Natural killer cell treated with Interleukin-12 subunit alpha and Interleukin-12 subunit beta and Interleukin-15 and Interleukin-18, amount 100 ng/mL, for 72 hours (primary cell): ENCODE measurements around the gene FAAP100. TPM values are rescaled to one million over a fixed set of nuclear protein-coding genes. Genes with fewer than 3 reads are reported as not detected.

Experiments
- ATAC-seq, 2 donors: fragments of 150-1000 bp; cut with Tn5 transposase in 1 of 2; sonication (Bioruptor Pico), chemical (Tn5 transposase) in 1 of 2; 2 replicates each; pipeline ENCODE4 v1.10.0; 2021
- DNase-seq: peaks from one replicate; pipeline ENCODE4 v3.0.0; 2022; ENCODE audit warnings: low spot score
- H3K27ac Mint-ChIP-seq, 2 donors: 1 replicate in 1 of 2; 2 replicates in 1 of 2; pipeline ENCODE4 v1.8.0; 2022; ENCODE audit warnings: mixed read lengths in 2 of 2, mild to moderate bottlenecking in 1 of 2, moderate library complexity in 1 of 2
- H3K27me3 Mint-ChIP-seq, 2 donors: 1 replicate in 1 of 2; 2 replicates in 1 of 2; pipeline ENCODE4 v1.8.0; 2022; ENCODE audit warnings: mixed read lengths in 2 of 2
- H3K36me3 Mint-ChIP-seq: one replicate; pipeline ENCODE4 v1.8.0; 2022; ENCODE audit warnings: mixed read lengths
- H3K4me1 Mint-ChIP-seq, 2 donors: 1 replicate in 1 of 2; 2 replicates in 1 of 2; pipeline ENCODE4 v1.8.0; 2022; ENCODE audit warnings: low read depth in 2 of 2, mixed read lengths in 2 of 2, mild to moderate bottlenecking in 1 of 2
- H3K4me3 Mint-ChIP-seq: one replicate; pipeline ENCODE4 v1.8.0; 2022; ENCODE audit warnings: mixed read lengths
- H3K9me3 Mint-ChIP-seq: 2 replicates; pipeline ENCODE4 v1.8.0; 2022; ENCODE audit warnings: mixed read lengths
- total RNA-seq, 2 donors: library from RNA; stranded (reverse); gene quantifications; one replicate each; pipeline ENCODE4 v1.2.3, GENCODE V29; 2022

The FAAP100 gene
- total RNA-seq, 2 donors from 2014 or later, result 35.5 to 76.6 TPM

- peak; percentile 18 for DNase-seq
- Mint-ChIP-seq H3K36me3 (peaks cover 5% of the 10 kb centered on the region), H3K27ac (no peak overlapping the region), H3K4me1 (no peaks in the 10 kb centered on the region), H3K27me3 (no peaks in the 10 kb centered on the region), H3K9me3 (no peaks in the 10 kb centered on the region), H3K4me3 (no peak overlapping the region)
- no peak for ATAC-seq
Observed at GRCh38 chr17:81568416-81568815, 16.3 kb upstream of the FAAP100 start.

DNA sequence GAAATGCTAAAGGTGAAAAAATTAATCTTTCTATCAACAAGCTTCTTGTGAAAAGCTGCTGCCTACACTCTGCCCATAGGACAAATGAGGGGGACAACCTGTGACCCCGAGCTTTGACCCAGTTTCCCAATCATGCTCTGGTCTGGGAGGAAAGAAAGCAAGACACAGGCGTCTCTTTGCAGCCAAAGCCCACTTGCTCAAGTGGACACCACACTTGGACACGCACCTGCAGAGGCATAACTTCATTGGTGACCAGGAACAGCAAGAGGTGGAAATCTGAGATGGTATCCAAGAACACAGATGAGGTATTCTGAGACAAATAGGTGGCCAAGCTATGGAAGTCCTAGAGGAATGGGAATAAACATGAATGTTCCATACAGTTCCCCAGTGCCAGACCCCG lies 15.0 kb upstream of the FAAP100 start:
- Mint-ChIP-seq H3K4me1 (no peaks in the 10 kb centered on the region), H3K27me3 (no peaks in the 10 kb centered on the region), H3K36me3 (peaks cover 5% of the 10 kb centered on the region), H3K4me3 (no peak overlapping the region), H3K27ac (no peak overlapping the region), H3K9me3 (no peaks in the 10 kb centered on the region)
- ATAC-seq, result no peak
- no peak for DNase-seq

DNA sequence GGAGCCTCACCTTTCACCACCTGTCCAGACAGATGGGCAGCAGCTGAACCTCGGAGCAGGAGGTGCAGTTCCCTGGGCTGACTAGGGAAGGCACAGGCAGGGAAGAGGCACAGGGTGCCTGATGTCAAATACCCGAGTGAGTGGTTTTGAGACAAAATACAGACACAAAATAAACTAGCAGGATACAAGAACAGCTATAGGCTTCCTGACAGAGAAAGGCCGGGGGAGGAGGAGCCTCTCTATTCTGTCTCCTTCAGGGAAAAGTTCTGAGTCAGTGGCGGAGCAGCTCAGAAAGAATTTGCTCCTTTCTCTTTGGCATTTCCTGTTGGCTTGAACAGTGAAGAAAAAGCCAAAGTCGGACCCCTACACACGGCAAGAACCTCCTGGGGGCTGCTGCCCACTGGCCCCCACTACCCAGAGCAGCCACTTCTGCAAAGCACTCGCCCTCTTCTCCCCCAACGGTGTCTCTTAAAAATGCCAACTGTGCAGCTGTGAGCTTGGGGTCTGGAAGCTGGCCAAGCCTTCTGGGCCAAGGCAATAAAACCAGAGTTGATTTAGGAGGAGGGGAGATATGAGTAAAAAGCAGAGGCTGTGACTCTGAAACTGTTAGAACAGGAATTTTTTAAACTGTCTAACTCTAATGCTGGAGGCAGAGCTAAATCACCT lies 14.4 kb upstream of the FAAP100 start:
- no peaks in the 10 kb centered on the region for H3K27me3 Mint-ChIP-seq
- no peaks in the 10 kb centered on the region for H3K9me3 Mint-ChIP-seq
- H3K36me3 Mint-ChIP-seq, result peaks cover 5% of the 10 kb centered on the region
- no peak overlapping the region for H3K27ac Mint-ChIP-seq
- no peaks in the 10 kb centered on the region for H3K4me1 Mint-ChIP-seq
- DNase-seq (peak; percentile 22), ATAC-seq (no peak)
- no peak overlapping the region for H3K4me3 Mint-ChIP-seq

DNA sequence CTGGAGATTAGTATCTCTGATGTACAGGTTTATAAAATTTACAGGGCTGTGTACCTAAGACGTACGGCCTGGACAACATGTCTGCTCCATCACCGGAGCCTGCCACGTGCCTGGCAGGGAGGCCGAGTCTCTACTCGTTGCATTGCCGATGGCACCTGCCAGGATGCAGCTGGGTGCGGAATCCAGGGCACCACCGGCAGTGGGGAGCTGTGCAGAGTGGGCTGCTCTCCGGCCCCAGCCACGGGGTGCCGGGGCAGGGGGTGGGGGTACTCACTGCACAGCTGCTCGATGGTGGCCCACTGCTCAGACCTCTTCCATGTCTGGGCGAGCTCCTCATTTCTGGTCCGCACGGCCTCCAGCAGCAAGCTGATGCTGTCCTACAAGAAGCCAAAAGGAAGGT lies 13.1 kb upstream of the FAAP100 start:
- Mint-ChIP-seq H3K4me3 (no peak overlapping the region), H3K27ac (no peak overlapping the region), H3K36me3 (peaks cover 5% of the 10 kb centered on the region), H3K27me3 (no peaks in the 10 kb centered on the region), H3K4me1 (no peaks in the 10 kb centered on the region), H3K9me3 (no peaks in the 10 kb centered on the region)
- DNase-seq (peak; percentile 58), ATAC-seq (no peak)

DNA sequence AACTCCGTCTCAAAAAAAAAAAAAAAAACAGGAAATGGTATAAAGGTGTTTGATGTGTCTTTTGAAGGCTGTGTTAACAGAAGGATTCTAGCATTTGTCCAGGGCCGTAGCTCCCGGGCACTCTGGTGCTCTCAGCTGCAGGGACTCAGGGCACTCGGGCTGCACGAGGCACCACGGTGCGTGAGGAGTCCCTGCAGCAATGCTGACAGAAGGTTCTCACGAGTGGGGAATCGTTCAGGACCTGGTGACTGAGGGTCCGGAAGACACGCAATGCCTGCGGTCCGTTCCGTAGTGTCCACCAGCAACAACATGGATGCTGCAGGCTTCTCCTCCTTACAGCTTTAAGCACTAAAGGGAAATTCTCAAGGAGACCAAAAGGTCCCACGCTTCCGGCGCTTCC lies 12.6 kb upstream of the FAAP100 start:
- Mint-ChIP-seq H3K4me3 (no peak overlapping the region), H3K9me3 (no peaks in the 10 kb centered on the region), H3K36me3 (peaks cover 5% of the 10 kb centered on the region), H3K4me1 (no peaks in the 10 kb centered on the region), H3K27me3 (no peaks in the 10 kb centered on the region), H3K27ac (no peak overlapping the region)
- DNase-seq (peak; percentile 47), ATAC-seq (no peak)

DNA sequence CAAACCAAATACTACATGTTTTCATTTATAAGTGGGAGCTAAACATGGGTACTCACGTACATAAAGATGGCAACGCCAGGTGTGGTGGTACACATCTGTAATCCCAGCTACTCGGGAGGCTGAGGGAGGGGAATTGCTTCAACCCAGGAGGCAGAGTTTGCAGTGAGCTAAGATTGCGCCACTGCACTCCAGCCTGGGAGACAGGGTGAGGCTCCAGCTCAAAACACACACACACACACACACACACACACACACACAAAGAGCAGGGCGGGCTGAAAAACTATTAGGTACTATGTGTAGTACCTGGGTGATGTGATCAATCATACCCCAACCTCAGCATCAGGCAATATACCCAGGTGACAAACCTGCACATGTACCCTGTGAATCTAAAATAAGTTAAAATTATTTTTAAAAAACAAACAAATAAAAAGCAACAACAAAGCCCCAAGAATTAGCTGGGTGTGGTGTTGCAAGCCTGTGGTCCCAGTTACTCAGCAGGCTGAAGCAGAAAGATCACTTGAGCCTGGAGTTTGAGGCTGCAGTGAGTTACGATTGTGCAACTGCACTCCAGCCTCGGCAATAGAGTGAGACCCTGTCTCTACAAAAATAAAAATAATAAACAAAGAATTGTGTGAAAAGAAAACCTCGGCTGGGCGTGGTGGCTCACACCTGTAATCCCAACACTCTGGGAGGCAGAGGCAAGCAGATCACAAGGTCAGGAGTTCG lies 11.9 kb upstream of the FAAP100 start:
- Mint-ChIP-seq H3K36me3 (peaks cover 5% of the 10 kb centered on the region), H3K9me3 (no peaks in the 10 kb centered on the region), H3K27ac (no peak overlapping the region), H3K27me3 (no peaks in the 10 kb centered on the region), H3K4me3 (no peak overlapping the region), H3K4me1 (no peaks in the 10 kb centered on the region)
- DNase-seq (no peak), ATAC-seq (no peak)

DNA sequence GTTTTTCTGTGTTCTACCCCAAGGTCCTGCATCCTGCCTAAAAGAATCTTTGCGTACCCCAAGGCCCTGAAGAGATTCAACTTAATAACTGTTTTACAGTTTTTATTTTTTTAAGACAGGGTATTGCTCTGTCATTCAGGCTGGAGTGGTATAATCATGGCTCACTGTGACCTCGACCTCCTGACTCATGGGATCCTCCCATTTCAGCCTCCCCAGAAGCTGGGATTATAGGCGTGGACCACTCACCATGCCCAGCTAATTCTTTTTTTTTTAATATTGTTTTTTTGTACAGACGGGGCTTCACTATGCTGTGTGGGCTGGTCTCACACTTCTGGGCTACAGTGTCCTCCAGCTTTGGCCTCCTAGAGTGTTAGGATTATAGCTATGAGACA lies 9.3 kb upstream of the FAAP100 start:
- no peaks in the 10 kb centered on the region for H3K9me3 Mint-ChIP-seq
- H3K27me3 Mint-ChIP-seq, result no peaks in the 10 kb centered on the region
- no peak overlapping the region for H3K27ac Mint-ChIP-seq
- DNase-seq (no peak), ATAC-seq (no peak)
- H3K4me1 Mint-ChIP-seq, result no peaks in the 10 kb centered on the region
- no peak overlapping the region for H3K4me3 Mint-ChIP-seq
- no peaks in the 10 kb centered on the region for H3K36me3 Mint-ChIP-seq

DNA sequence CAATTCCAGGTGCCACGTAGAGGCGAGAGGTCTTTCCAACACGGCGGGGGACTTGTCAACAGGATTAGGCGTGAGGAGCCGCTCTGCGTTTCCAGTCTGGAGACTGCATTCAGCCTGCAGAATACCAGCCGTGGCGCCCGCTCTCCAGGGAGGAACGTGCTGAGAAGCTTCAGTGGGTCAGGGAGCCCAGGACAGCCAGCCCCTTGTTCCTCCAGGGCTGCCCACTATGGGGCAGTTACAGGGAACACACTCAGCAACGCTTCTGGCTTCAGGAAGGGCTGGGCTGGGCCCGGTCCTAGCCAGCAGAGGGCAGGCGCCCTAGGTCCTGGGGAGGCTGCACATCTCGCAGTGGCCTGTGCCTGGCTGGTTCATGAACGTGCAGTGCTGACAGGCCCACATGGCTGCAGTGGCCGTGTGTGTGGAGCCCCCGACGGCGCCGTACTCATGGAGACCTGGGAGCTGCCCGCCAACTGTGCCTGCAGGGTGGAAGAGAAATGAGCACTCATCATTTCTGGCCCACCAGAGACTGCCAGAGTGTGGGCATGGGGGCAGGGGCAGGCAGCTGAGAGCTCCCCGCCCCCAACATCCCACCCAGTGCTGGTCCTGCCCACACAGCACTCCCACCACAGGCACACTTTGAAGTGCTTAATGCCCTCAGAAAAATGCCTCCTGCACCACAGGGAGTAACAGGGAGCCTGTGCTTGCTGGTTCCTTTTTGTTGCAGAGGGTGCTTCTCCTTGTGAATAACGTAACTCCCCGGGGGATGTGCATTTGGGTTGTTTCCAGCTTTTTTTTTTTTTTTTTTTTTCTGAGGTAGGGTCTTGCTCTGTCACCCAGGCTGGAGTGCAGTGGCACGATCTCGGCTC lies 7.0 kb upstream of the FAAP100 start:
- no peaks in the 10 kb centered on the region for H3K27me3 Mint-ChIP-seq
- no peak for ATAC-seq
- no peaks in the 10 kb centered on the region for H3K36me3 Mint-ChIP-seq

DNA sequence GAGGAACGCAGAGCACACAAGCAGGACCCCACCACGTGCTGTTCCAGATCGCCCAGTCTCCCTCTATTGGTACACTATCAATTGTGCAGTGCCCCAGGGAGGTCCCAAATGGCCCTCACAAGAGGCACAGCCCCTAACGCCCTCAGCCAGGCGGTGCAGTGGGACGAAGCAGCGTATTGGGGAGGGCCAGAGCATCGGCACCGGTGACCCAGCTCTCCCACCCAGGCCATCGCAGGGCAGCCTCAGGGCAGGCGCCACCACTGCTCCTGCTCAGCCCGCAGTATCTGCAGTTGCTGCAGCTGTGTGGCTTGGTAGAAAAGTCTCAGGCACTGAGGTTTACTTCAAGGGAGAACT lies 5.9 kb upstream of the FAAP100 start:
- Mint-ChIP-seq H3K27ac (no peak overlapping the region), H3K9me3 (no peaks in the 10 kb centered on the region), H3K27me3 (no peaks in the 10 kb centered on the region)

More for the DNA sequence above, 7.0 kb upstream of the FAAP100 start:
- H3K9me3 Mint-ChIP-seq, result no peaks in the 10 kb centered on the region
- no peak overlapping the region for H3K27ac Mint-ChIP-seq
- H3K4me1 Mint-ChIP-seq, result peaks cover 2 to 3% of the 10 kb centered on the region in 2 donors
- no peak for DNase-seq
- H3K4me3 Mint-ChIP-seq, result no peak overlapping the region

GRCh38 chr17:81557276-81558114 lies 5.3 kb upstream of the FAAP100 start:
- H3K27me3 Mint-ChIP-seq, result no peaks in the 10 kb centered on the region
- DNase-seq, result no peak
- no peak overlapping the region for H3K27ac Mint-ChIP-seq
- peaks cover 15 to 17% of the 10 kb centered on the region in 2 donors for H3K4me1 Mint-ChIP-seq
- ATAC-seq, result no peak
- no peak overlapping the region for H3K4me3 Mint-ChIP-seq
- no peaks in the 10 kb centered on the region for H3K9me3 Mint-ChIP-seq
- H3K36me3 Mint-ChIP-seq, result no peaks in the 10 kb centered on the region

More for the DNA sequence above, 5.9 kb upstream of the FAAP100 start:
- Mint-ChIP-seq H3K4me3 (no peak overlapping the region), H3K36me3 (no peaks in the 10 kb centered on the region), H3K4me1 (peaks cover 13 to 14% of the 10 kb centered on the region in 2 donors)
- no peak for DNase-seq
- no peak for ATAC-seq

- H3K4me1 Mint-ChIP-seq, result peaks cover 15 to 17% of the 10 kb centered on the region in 2 donors
- H3K9me3 Mint-ChIP-seq, result no peaks in the 10 kb centered on the region
- ATAC-seq, result no peak
- no peaks in the 10 kb centered on the region for H3K36me3 Mint-ChIP-seq
- H3K27ac Mint-ChIP-seq, result no peak overlapping the region
- H3K27me3 Mint-ChIP-seq, result no peaks in the 10 kb centered on the region
- H3K4me3 Mint-ChIP-seq, result no peak overlapping the region
- DNase-seq, result no peak
Observed at GRCh38 chr17:81556863-81557262, 4.7 kb upstream of the FAAP100 start.

GRCh38 chr17:81556175-81556691 lies 4.1 kb upstream of the FAAP100 start:
- Mint-ChIP-seq H3K4me1 (peaks cover 15 to 19% of the 10 kb centered on the region in 2 donors), H3K9me3 (no peaks in the 10 kb centered on the region), H3K27ac (no peak overlapping the region), H3K27me3 (no peaks in the 10 kb centered on the region), H3K36me3 (no peaks in the 10 kb centered on the region), H3K4me3 (no peak overlapping the region)
- ATAC-seq, result no peak
- no peak for DNase-seq

DNA sequence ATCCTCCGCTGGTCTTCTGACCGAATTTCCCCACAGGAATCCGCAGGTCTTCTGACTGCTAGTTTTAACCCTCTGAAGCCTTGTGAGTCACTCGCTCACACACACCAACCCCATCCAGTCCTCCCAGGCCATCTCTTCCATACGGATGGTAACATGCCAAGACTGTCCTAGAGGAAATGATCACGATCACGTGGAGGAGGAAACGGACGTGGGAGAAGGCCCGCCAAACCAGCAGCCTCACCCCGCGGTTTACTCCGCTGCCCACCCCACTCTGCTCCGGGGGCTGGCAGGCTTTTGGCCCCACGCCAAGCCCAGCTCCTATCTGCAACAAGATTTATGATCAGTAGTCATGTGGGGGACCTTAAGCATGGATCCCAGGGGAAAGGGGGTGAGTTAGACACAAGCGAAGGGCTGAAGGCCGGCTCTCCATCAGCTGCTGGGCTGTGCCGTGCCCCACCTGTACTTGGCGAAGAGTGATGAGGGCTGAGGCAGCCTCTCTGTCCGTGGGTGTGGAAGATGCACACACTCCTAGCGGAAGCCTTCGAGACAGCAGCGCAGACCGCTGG lies 1.5 kb upstream of the FAAP100 start:
- no peaks in the 10 kb centered on the region for H3K36me3 Mint-ChIP-seq
- H3K9me3 Mint-ChIP-seq, result no peaks in the 10 kb centered on the region
- H3K27me3 Mint-ChIP-seq, result no peaks in the 10 kb centered on the region
- peak overlapping the region; percentile 83 to 90 for H3K27ac Mint-ChIP-seq
- peaks cover 25 to 29% of the 10 kb centered on the region in 2 donors for H3K4me1 Mint-ChIP-seq
- ATAC-seq (no peak), DNase-seq (peak; percentile 44)
- peak overlapping the region; percentile 91 for H3K4me3 Mint-ChIP-seq
